Testis (tissue), 2 donors: ENCODE results near the gene CENPP.

ENCODE experiments used
- POLR2A ChIP-seq: fragments of 450-650 bp; IDR thresholded peaks from one replicate; pipeline ENCODE4 v1.6.1; 2017; ENCODE audit warnings: antibody characterized with exemption, mild to moderate bottlenecking, moderate library complexity
- TF ChIP-seq, protein P1 (sequence below), 3 experiments: fragments of 450-650 bp in 2 of 3; fragments of 200-600 bp in 1 of 3; sonication (generic) in 1 of 3; IDR thresholded peaks; one replicate each; pipeline ENCODE4 v1.5.1; 2016 to 2019; ENCODE audit warnings: antibody characterized with exemption in 3 of 3, mild to moderate bottlenecking in 2 of 3, moderate library complexity in 1 of 3

DNA sequence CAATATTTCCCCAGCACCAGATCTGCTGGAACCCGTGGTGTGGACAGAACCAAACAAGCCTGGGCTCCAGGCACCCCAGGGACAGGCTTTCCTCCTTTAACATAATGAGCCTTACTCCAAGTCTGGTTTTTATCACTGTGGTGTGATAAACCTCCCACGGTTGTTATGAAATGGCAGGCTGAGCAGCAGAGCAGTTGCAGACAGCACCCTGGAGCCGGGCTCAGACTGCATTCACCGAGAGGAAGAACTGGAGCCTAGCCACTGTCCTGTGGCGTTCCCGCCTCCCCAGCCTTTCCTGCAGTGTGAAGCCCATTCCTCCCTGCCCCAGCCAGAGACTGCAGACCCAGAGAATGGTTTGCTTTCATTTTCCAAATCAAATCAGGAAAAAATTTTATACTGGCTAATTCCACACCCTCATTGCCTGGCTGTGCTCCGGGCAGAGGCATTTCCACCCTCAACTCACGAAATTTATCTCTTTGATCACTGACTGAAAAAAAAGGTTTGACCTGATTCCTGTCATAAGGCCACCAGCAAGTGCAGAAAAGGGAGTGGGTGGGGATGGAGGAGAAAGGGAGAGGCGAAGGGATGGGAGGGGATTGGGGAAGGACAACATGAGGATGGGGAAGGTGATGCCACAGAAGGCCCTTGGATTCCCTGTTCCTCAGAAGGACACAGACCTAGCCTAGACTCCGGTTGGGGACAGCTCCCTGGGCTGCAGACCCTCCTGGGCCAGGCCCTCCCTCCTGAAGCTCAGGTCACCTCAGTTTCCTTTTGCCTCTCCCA is 325.3 kb downstream of the CENPP start:
- TF ChIP-seq, protein P1, sequence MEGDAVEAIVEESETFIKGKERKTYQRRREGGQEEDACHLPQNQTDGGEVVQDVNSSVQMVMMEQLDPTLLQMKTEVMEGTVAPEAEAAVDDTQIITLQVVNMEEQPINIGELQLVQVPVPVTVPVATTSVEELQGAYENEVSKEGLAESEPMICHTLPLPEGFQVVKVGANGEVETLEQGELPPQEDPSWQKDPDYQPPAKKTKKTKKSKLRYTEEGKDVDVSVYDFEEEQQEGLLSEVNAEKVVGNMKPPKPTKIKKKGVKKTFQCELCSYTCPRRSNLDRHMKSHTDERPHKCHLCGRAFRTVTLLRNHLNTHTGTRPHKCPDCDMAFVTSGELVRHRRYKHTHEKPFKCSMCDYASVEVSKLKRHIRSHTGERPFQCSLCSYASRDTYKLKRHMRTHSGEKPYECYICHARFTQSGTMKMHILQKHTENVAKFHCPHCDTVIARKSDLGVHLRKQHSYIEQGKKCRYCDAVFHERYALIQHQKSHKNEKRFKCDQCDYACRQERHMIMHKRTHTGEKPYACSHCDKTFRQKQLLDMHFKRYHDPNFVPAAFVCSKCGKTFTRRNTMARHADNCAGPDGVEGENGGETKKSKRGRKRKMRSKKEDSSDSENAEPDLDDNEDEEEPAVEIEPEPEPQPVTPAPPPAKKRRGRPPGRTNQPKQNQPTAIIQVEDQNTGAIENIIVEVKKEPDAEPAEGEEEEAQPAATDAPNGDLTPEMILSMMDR (IDR thresholded peaks at IDR 0.05), result no peak
- TF ChIP-seq POLR2A, result no peak
